TTC549 (cell line): Measurements from ENCODE around the gene FAM118B.

Experiments
- FAIRE-seq: peaks from 2 replicates; lab custom pipeline; 2012; peaks lifted over from hg19 to GRCh38; lab: Jason Lieb, UNC

Gene FAM118B

GRCh38 chr11:126211236-126212088 lies at the start of gene FAM118B, which contains the start of gene RPUSD4:
Gene FAM118B, plus strand, starts transcription at chr11:126211782. Its CDS starts 23,220 bp downstream, at chr11:126235002.
Gene RPUSD4, minus strand, starts transcription at chr11:126211650. Its CDS starts 12 bp downstream, at chr11:126211638.
- no peak for FAIRE-seq

- FAIRE-seq = no peak
Measured at GRCh38 chr11:126162306-126163030, 49.1 kb upstream of the FAM118B start.

- FAIRE-seq = no peak
Measured at GRCh38 chr11:126163074-126163700, 48.4 kb upstream of the FAM118B start.

- no peak for FAIRE-seq
Measured at GRCh38 chr11:126163779-126164178, 47.8 kb upstream of the FAM118B start.

- FAIRE-seq = no peak
Measured at GRCh38 chr11:126164781-126165180, 46.8 kb upstream of the FAM118B start.

GRCh38 chr11:126165311-126165720 lies 46.3 kb upstream of the FAM118B start:
- FAIRE-seq = no peak

GRCh38 chr11:126165757-126166156 lies 45.8 kb upstream of the FAM118B start:
- FAIRE-seq = no peak

- no peak for FAIRE-seq
Measured at GRCh38 chr11:126166413-126166812, 45.2 kb upstream of the FAM118B start.

GRCh38 chr11:126167488-126167887 lies 44.1 kb upstream of the FAM118B start:
- no peak for FAIRE-seq

GRCh38 chr11:126169291-126169690 lies 42.3 kb upstream of the FAM118B start:
- no peak for FAIRE-seq

- no peak for FAIRE-seq
Measured at GRCh38 chr11:126172596-126173038, 39.0 kb upstream of the FAM118B start.

- FAIRE-seq = no peak
Measured at GRCh38 chr11:126173257-126173656, 38.3 kb upstream of the FAM118B start.

- no peak for FAIRE-seq
Measured at GRCh38 chr11:126174816-126175215, 36.8 kb upstream of the FAM118B start.

- no peak for FAIRE-seq
Measured at GRCh38 chr11:126175393-126175792, 36.2 kb upstream of the FAM118B start.

- no peak for FAIRE-seq
Measured at GRCh38 chr11:126176853-126177470, 34.6 kb upstream of the FAM118B start.

- FAIRE-seq = no peak
Measured at GRCh38 chr11:126181939-126182730, 29.4 kb upstream of the FAM118B start.

GRCh38 chr11:126182787-126183445 lies 28.7 kb upstream of the FAM118B start:
- no peak for FAIRE-seq

- FAIRE-seq = no peak
Measured at GRCh38 chr11:126185259-126186024, 26.1 kb upstream of the FAM118B start.

- no peak for FAIRE-seq
Measured at GRCh38 chr11:126186025-126186698, 25.4 kb upstream of the FAM118B start.
